HCT116 (cell line): Measurements from ENCODE around the gene CD40. TPM values are rescaled to one million over a fixed set of nuclear protein-coding genes. Genes with fewer than 3 reads are reported as not detected.

Source experiments
- ATAC-seq: fragments of 200-7000 bp; cut with Tn5 transposase; 2 replicates; pipeline ENCODE4 v1.9.1; 2020; ENCODE audit warnings: mild to moderate bottlenecking, moderate library complexity
- BruUV-seq: library from RNA; stranded (reverse); fragments of 400-500 nt; replicated peaks from 2 replicates; lab custom pipeline; 2021; lab: Mats Ljungman, UMichigan
- CTCF ChIA-PET: fragments of 300-600 bp; sonication (Branson Sonifier 250); formaldehyde crosslinking; loops from one replicate; lab custom pipeline; 2021; ENCODE audit warnings: antibody characterized with exemption; lab: Charles Lee
- POLR2A ChIA-PET: fragments of 300-600, 350-600 bp; sonication (Branson Sonifier 250); formaldehyde crosslinking; loops from one replicate; lab custom pipeline; 2021; ENCODE audit warnings: antibody characterized with exemption; lab: Charles Lee
- RAD21 ChIA-PET, 2 experiments: fragments of 300-600 bp; sonication (Branson Sonifier 250); formaldehyde crosslinking; loops; one replicate each; lab custom pipeline; 2023; ENCODE audit warnings: low total read pairs in 2 of 2; ENCODE audit not compliant: uncharacterized antibody in 2 of 2, unreplicated experiment in 2 of 2, low non-redundant PET in 1 of 2; lab: Charles Lee
- DNase-seq: peaks from one replicate; pipeline ENCODE4 v3.0.0-alpha.2; 2010; ENCODE audit warnings: low read depth, low spot score
- H2AFZ ChIP-seq: fragments of 200-600 bp; shearing (Covaris generic), sonication (generic); 2 replicates; pipeline ENCODE4 v1.6.1; 2017; ENCODE audit warnings: low read depth, mixed run types, mixed read lengths, antibody characterized with exemption, low read length; ENCODE audit not compliant: poor library complexity, severe bottlenecking
- H3K27ac ChIP-seq: 2 replicates; pipeline ENCODE4 v1.5.1; 2012; ENCODE audit warnings: low read depth, low read length
- H3K27me3 ChIP-seq: fragments of 200-600 bp; sonication (generic); 2 replicates; pipeline ENCODE4 v1.6.1; 2016; ENCODE audit warnings: mixed run types, low read length, mixed read lengths; ENCODE audit not compliant: insufficient read depth
- H3K36me3 ChIP-seq, 2 experiments: fragments of 200-500 bp in 1 of 2; fragments of 200-600 bp in 1 of 2; sonication (Bioruptor generic) in 1 of 2; sonication (generic) in 1 of 2; 2 replicates each; pipeline versions ENCODE4 v1.5.1 to v1.6.1; 2014 to 2016; ENCODE audit warnings: low read length in 2 of 2, inconsistent platforms in 1 of 2, mixed read lengths in 1 of 2, mixed run types in 1 of 2; ENCODE audit not compliant: insufficient read depth in 2 of 2, control insufficient read depth in 1 of 2
- H3K4me1 ChIP-seq, 2 experiments: fragments of 200-600 bp in 1 of 2; sonication (generic) in 1 of 2; 2 replicates each; pipeline versions ENCODE4 v1.5.1 to v1.6.1; 2012 to 2017; ENCODE audit warnings: low read length in 2 of 2, inconsistent platforms in 1 of 2, mild to moderate bottlenecking in 1 of 2, mixed read lengths in 1 of 2, mixed run types in 1 of 2, moderate library complexity in 1 of 2; ENCODE audit not compliant: insufficient read depth in 2 of 2, control insufficient read depth in 1 of 2
- H3K4me2 ChIP-seq: fragments of 200-600 bp; sonication (generic); 2 replicates; pipeline ENCODE4 v1.6.1; 2017; ENCODE audit warnings: mixed run types, low read length, mixed read lengths
- H3K4me3 ChIP-seq, 2 experiments: fragments of 200-600 bp in 1 of 2; sonication (generic) in 1 of 2; replicated peaks in 1 of 2; 2 replicates each; pipeline ENCODE4 v1.5.1; 2011 to 2016; ENCODE audit warnings: low read length in 2 of 2, control low read depth in 1 of 2, low read depth in 1 of 2, mild to moderate bottlenecking in 1 of 2, mixed read lengths in 1 of 2, mixed run types in 1 of 2
- H3K79me2 ChIP-seq: fragments of 200-600 bp; sonication (generic); 2 replicates; pipeline ENCODE4 v1.6.1; 2017; ENCODE audit warnings: mild to moderate bottlenecking, mixed run types, low read length, moderate library complexity, mixed read lengths; ENCODE audit not compliant: insufficient read depth
- H3K9ac ChIP-seq: fragments of 200-600 bp; sonication (generic); 2 replicates; pipeline ENCODE4 v1.6.1; 2016; ENCODE audit warnings: low read length, mixed read lengths
- H3K9me2 ChIP-seq: fragments of 200-600 bp; sonication (generic), shearing (Covaris generic); 2 replicates; pipeline ENCODE4 v1.6.1; 2017; ENCODE audit warnings: mixed run types, mild to moderate bottlenecking, moderate library complexity; ENCODE audit not compliant: insufficient read depth
- H3K9me3 ChIP-seq, 2 experiments: fragments of 200-500 bp in 1 of 2; fragments of 200-600 bp in 1 of 2; sonication (Bioruptor generic) in 1 of 2; sonication (generic) in 1 of 2; 2 replicates each; pipeline ENCODE4 v1.6.1; 2014 to 2017; ENCODE audit warnings: low read length in 2 of 2, mixed read lengths in 2 of 2, inconsistent platforms in 1 of 2, low read depth in 1 of 2, mild to moderate bottlenecking in 1 of 2, mixed run types in 1 of 2, moderate library complexity in 1 of 2; ENCODE audit not compliant: control insufficient read depth in 1 of 2, insufficient read depth in 1 of 2
- H4K20me1 ChIP-seq: fragments of 200-600 bp; sonication (generic), shearing (Covaris generic); 2 replicates; pipeline ENCODE4 v1.6.1; 2017; ENCODE audit warnings: mixed run types, mild to moderate bottlenecking, moderate library complexity; ENCODE audit not compliant: insufficient read depth
- CBX3 ChIP-seq: IDR thresholded peaks from 2 replicates; pipeline ENCODE4 v1.6.1; 2012; ENCODE audit warnings: low read depth
- CEBPB ChIP-seq: IDR thresholded peaks from 2 replicates; pipeline ENCODE4 v1.6.1; 2012; ENCODE audit warnings: low read depth
- EGR1 ChIP-seq: IDR thresholded peaks from 2 replicates; pipeline ENCODE4 v1.6.1; 2012; ENCODE audit warnings: low read depth
- ELF1 ChIP-seq: IDR thresholded peaks from 2 replicates; pipeline ENCODE4 v1.6.1; 2012; ENCODE audit warnings: low read depth, borderline replicate concordance
- EZH2 ChIP-seq: fragments of 200-600 bp; sonication (generic); IDR thresholded peaks from 2 replicates; pipeline ENCODE4 v1.6.1; 2017; ENCODE audit warnings: antibody characterized with exemption, mixed run types
- EZH2phosphoT487 ChIP-seq: fragments of 200-600 bp; IDR thresholded peaks from 2 replicates; pipeline ENCODE4 v1.6.1; 2018; ENCODE audit warnings: antibody characterized with exemption, borderline replicate concordance
- JUND ChIP-seq: IDR thresholded peaks from 2 replicates; pipeline ENCODE4 v1.6.1; 2012
- POLR2A ChIP-seq: IDR thresholded peaks from 2 replicates; pipeline ENCODE4 v1.7.0; 2011; ENCODE audit warnings: borderline replicate concordance; ENCODE audit not compliant: insufficient read depth, insufficient read length; ENCODE audit errors: extremely low read depth
- RAD21 ChIP-seq: IDR thresholded peaks from 2 replicates; pipeline ENCODE4 v1.6.1; 2012; ENCODE audit warnings: low read depth, mild to moderate bottlenecking
- SIN3A ChIP-seq: IDR thresholded peaks from 2 replicates; pipeline ENCODE4 v1.6.1; 2012; ENCODE audit warnings: low read depth
- SP1 ChIP-seq: IDR thresholded peaks from 2 replicates; pipeline ENCODE4 v1.6.1; 2012; ENCODE audit warnings: low read depth
- SRF ChIP-seq: IDR thresholded peaks from 2 replicates; pipeline ENCODE4 v1.6.1; 2012; ENCODE audit warnings: low read depth
- YY1 ChIP-seq: IDR thresholded peaks from 2 replicates; pipeline ENCODE4 v1.6.1; 2011; ENCODE audit warnings: low read length, low read depth, moderate library complexity, mild to moderate bottlenecking; ENCODE audit not compliant: insufficient replicate concordance; ENCODE audit errors: extremely low read depth
- intact Hi-C: fragments of 100-400 bp; cut with micrococcal nuclease; formaldehyde crosslinking; loops from 2 replicates; pipeline ENCODE4 v1.10.0; 2022
- total RNA-seq: library from RNA; stranded (reverse); gene quantifications from one replicate; pipeline ENCODE4 v1.2.1, GENCODE V29; 2021; ENCODE audit not compliant: unreplicated experiment
- TF ChIP-seq, protein P1 (sequence below): IDR thresholded peaks from 2 replicates; pipeline ENCODE4 v1.6.1; 2012; ENCODE audit warnings: low read depth
- TF ChIP-seq, protein P2 (sequence below): IDR thresholded peaks from 2 replicates; pipeline ENCODE4 v1.6.1; 2011; ENCODE audit warnings: mild to moderate bottlenecking, low read length, moderate library complexity; ENCODE audit not compliant: insufficient replicate concordance; ENCODE audit errors: extremely low read depth
- TF ChIP-seq, protein P3 (sequence below): IDR thresholded peaks from 2 replicates; pipeline ENCODE4 v1.6.1; 2012

The CD40 gene
- total RNA-seq, 1 experiment from 2014 or later, result 21.3 TPM

DNA sequence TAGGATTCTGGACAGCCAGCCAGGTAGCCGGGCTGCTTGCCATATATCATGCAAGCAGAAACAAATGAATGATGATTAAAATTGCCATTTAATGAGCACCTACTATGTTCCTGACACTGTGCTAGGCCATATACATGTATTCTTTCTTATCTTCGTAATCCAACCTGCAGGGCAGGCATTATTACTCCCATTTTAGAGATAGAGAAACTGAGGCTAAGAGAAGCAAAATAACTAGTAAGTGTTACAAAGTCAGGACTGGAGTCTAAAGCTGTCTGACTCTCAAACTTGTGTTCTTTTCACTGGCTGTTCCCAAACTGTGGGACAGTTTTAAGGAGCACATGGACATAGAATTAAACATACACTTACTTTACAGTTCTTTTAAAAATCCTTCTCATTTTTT, 2.0 kb downstream of the CD40 start:
- H3K79me2 ChIP-seq, result peaks cover 12% of the 10 kb centered on the region
- H3K27ac ChIP-seq, result no peak overlapping the region
- H2AFZ ChIP-seq, result no peak overlapping the region
- H3K4me1 ChIP-seq, result peaks cover 11 to 15% of the 10 kb centered on the region in 2 experiments
- ChIA-PET POLR2A (no interaction called here), CTCF (interaction anchor here (1.4 kb wide), 1 partner anchor 8 kb away, joined by 4 read pairs; no protein-coding TSS in a partner anchor), RAD21 (no interaction called here)
- no peak for DNase-seq
- TF ChIP-seq, protein P1, sequence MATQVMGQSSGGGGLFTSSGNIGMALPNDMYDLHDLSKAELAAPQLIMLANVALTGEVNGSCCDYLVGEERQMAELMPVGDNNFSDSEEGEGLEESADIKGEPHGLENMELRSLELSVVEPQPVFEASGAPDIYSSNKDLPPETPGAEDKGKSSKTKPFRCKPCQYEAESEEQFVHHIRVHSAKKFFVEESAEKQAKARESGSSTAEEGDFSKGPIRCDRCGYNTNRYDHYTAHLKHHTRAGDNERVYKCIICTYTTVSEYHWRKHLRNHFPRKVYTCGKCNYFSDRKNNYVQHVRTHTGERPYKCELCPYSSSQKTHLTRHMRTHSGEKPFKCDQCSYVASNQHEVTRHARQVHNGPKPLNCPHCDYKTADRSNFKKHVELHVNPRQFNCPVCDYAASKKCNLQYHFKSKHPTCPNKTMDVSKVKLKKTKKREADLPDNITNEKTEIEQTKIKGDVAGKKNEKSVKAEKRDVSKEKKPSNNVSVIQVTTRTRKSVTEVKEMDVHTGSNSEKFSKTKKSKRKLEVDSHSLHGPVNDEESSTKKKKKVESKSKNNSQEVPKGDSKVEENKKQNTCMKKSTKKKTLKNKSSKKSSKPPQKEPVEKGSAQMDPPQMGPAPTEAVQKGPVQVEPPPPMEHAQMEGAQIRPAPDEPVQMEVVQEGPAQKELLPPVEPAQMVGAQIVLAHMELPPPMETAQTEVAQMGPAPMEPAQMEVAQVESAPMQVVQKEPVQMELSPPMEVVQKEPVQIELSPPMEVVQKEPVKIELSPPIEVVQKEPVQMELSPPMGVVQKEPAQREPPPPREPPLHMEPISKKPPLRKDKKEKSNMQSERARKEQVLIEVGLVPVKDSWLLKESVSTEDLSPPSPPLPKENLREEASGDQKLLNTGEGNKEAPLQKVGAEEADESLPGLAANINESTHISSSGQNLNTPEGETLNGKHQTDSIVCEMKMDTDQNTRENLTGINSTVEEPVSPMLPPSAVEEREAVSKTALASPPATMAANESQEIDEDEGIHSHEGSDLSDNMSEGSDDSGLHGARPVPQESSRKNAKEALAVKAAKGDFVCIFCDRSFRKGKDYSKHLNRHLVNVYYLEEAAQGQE, result no peak
- TF ChIP-seq POLR2A (no peak), SRF (no peak), SIN3A (no peak), EZH2phosphoT487 (no peak), RAD21 (no peak), CBX3 (no peak), EZH2 (no peak), JUND (no peak), EGR1 (no peak), SP1 (no peak), YY1 (no peak), CEBPB (no peak), ELF1 (no peak)
- TF ChIP-seq, protein P2, sequence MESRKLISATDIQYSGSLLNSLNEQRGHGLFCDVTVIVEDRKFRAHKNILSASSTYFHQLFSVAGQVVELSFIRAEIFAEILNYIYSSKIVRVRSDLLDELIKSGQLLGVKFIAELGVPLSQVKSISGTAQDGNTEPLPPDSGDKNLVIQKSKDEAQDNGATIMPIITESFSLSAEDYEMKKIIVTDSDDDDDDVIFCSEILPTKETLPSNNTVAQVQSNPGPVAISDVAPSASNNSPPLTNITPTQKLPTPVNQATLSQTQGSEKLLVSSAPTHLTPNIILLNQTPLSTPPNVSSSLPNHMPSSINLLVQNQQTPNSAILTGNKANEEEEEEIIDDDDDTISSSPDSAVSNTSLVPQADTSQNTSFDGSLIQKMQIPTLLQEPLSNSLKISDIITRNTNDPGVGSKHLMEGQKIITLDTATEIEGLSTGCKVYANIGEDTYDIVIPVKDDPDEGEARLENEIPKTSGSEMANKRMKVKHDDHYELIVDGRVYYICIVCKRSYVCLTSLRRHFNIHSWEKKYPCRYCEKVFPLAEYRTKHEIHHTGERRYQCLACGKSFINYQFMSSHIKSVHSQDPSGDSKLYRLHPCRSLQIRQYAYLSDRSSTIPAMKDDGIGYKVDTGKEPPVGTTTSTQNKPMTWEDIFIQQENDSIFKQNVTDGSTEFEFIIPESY, result no peak
- TF ChIP-seq, protein P3, sequence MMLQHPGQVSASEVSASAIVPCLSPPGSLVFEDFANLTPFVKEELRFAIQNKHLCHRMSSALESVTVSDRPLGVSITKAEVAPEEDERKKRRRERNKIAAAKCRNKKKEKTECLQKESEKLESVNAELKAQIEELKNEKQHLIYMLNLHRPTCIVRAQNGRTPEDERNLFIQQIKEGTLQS, result no peak
- H3K4me3 ChIP-seq, result no peak overlapping the region
- no peaks in the 10 kb centered on the region for H4K20me1 ChIP-seq
- no peak overlapping the region for H3K9ac ChIP-seq
- no peak for ATAC-seq
- intact Hi-C loops, result no loop called here
- peaks cover 0 to 14% of the 10 kb centered on the region in 2 experiments; a peak in 2 of 4 replicates for H3K36me3 ChIP-seq
- H3K9me3 ChIP-seq, result no peaks in the 10 kb centered on the region
- H3K27me3 ChIP-seq, result no peaks in the 10 kb centered on the region
- H3K4me2 ChIP-seq, result no peak overlapping the region
- H3K9me2 ChIP-seq, result no peaks in the 10 kb centered on the region
- BruUV-seq, result no TSS peak
